HEK293T (cell line): Measurements from ENCODE around the gene PDS5B.

Experiments
- BHLHE40 ChIP-seq: fragments of 450-650 bp; IDR thresholded peaks from 2 replicates; pipeline ENCODE4 v1.6.1; 2016; ENCODE audit warnings: mild to moderate bottlenecking, moderate library complexity, borderline replicate concordance
- ELF4 ChIP-seq: fragments of 450-650 bp; IDR thresholded peaks from 2 replicates; pipeline ENCODE4 v1.6.1; 2017; ENCODE audit warnings: antibody characterized with exemption
- FOXK2 ChIP-seq: fragments of 450-650 bp; IDR thresholded peaks from 2 replicates; pipeline ENCODE4 v1.6.1; 2016; ENCODE audit warnings: mild to moderate bottlenecking
- HDGF ChIP-seq: fragments of 450-650 bp; IDR thresholded peaks from 2 replicates; pipeline ENCODE4 v1.6.1; 2017; ENCODE audit warnings: antibody characterized with exemption, borderline replicate concordance
- SP1 ChIP-seq: fragments of 450-650 bp; IDR thresholded peaks from 2 replicates; pipeline ENCODE4 v1.6.1; 2017
- ZNF384 ChIP-seq: fragments of 450-650 bp; IDR thresholded peaks from 2 replicates; pipeline ENCODE4 v1.6.1; 2016

DNA sequence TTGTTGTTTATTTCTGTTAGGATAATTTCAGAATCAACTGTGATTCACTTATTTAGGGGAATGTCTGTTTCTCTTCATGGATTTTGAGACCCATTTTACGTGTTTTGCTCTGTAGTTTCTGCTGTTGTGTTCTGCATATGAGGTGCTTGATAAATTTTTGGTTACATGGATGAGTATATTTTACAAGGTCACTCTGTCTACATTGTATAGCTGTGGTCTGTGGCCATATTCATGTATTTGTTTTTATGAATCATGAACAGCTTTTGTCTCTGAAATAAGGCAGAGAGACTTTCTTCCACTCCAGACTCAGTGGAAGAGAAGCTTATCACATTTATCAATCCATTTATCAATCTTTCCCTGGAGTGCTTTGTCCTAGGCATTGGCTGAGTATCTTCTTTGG is 56.6 kb downstream of the PDS5B start:
- TF ChIP-seq SP1 (no peak), BHLHE40 (no peak), ELF4 (no peak), FOXK2 (no peak), ZNF384 (no peak), HDGF (no peak)
